Left renal cortex interstitium (tissue), 4 donors: Measurements from ENCODE around the gene PPP1R13L. TPM values are rescaled to one million over a fixed set of nuclear protein-coding genes. Genes with fewer than 3 reads are reported as not detected.

Source experiments
- polyA plus RNA-seq, 4 donors: library from polyadenylated mRNA; unstranded; fragments of 120-200 nt; gene quantifications; one replicate each; pipeline ENCODE4 v1.2.1, GENCODE V29; 2013; ENCODE audit not compliant: insufficient read length in 4 of 4

Gene PPP1R13L
- polyA plus RNA-seq, 4 donors = 7.5 to 16.5 (median 9.7) TPM

Other genes starting within 250 kb of the PPP1R13L start
- gene NKPD1, start 244.1 kb downstream of the PPP1R13L start, polyA plus RNA-seq = under 1 TPM; 0.13 to 0.39 (median 0.20) TPM
- 10 to 100 TPM; 32.7 to 51.4 (median 44.5) TPM for gene TRAPPC6A, start 226.8 kb downstream of the PPP1R13L start, polyA plus RNA-seq
- gene BLOC1S3, start 226.3 kb downstream of the PPP1R13L start, polyA plus RNA-seq = 10 to 100 TPM in 3 of 4 donors, 1 to 10 TPM in 1; 7.9 to 13.0 (median 10.5) TPM
- gene EXOC3L2, start 159.7 kb downstream of the PPP1R13L start, polyA plus RNA-seq = 10 to 100 TPM in 2 of 4 donors, 1 to 10 TPM in 2; 7.8 to 15.3 (median 10.6) TPM
- 10 to 100 TPM; 34.4 to 41.7 (median 41.1) TPM for gene MARK4, start 153.8 kb downstream of the PPP1R13L start, polyA plus RNA-seq
- under 1 TPM; 0.29 to 0.88 (median 0.57) TPM for gene CKM, start 82.2 kb downstream of the PPP1R13L start, polyA plus RNA-seq
- 1 to 10 TPM in 3 of 4 donors, under 1 TPM in 1; 0.93 to 2.5 (median 1.9) TPM for gene KLC3, start 64.3 kb downstream of the PPP1R13L start, polyA plus RNA-seq
- 10 to 100 TPM; 31.8 to 44.1 (median 36.8) TPM for gene ERCC2, start 34.5 kb downstream of the PPP1R13L start, polyA plus RNA-seq
- 1 to 10 TPM; 3.2 to 5.3 (median 4.1) TPM for gene POLR1G, start 1.6 kb upstream of the PPP1R13L start, polyA plus RNA-seq
- gene ERCC1, start 18.8 kb upstream of the PPP1R13L start, polyA plus RNA-seq = 10 to 100 TPM; 69.2 to 98.2 (median 91.8) TPM
- gene FOSB, start 62.9 kb upstream of the PPP1R13L start, polyA plus RNA-seq = 10 to 100 TPM in 2 of 4 donors, 1 to 10 TPM in 2; 3.2 to 83.2 (median 8.8) TPM
- 1 to 10 TPM; 7.2 to 9.6 (median 8.8) TPM for gene RTN2, start 92.0 kb upstream of the PPP1R13L start, polyA plus RNA-seq
- gene PPM1N, start 93.4 kb upstream of the PPP1R13L start, polyA plus RNA-seq = under 1 TPM; 0.22 to 0.62 (median 0.34) TPM
- gene VASP, start 102.4 kb upstream of the PPP1R13L start, polyA plus RNA-seq = 10 to 100 TPM; 46.7 to 61.9 (median 48.8) TPM
- 10 to 100 TPM in 3 of 4 donors, 1 to 10 TPM in 1; 9.7 to 13.3 (median 10.6) TPM for gene OPA3, start 179.7 kb upstream of the PPP1R13L start, polyA plus RNA-seq
- gene GPR4, start 197.1 kb upstream of the PPP1R13L start, polyA plus RNA-seq = 1 to 10 TPM; 3.7 to 5.4 (median 4.2) TPM
- 10 to 100 TPM; 17.7 to 30.8 (median 23.5) TPM for gene EML2, start 234.3 kb upstream of the PPP1R13L start, polyA plus RNA-seq